ENCODE measurements around the gene OASL. TPM values are rescaled to one million over a fixed set of nuclear protein-coding genes. Genes with fewer than 3 reads are reported as not detected.
A peak's percentile ranks its signal among the peaks of the same experiment; 100 is the strongest.

The OASL gene
- total and polyA plus RNA-seq, 2 experiments from 2014 or later: not detected

GRCh38 chr12:120977531-120978295 lies 61.3 kb downstream of the OASL start:
- no peaks in the 10 kb centered on the region for H3K9me3 ChIP-seq (ENCODE audit: low read depth)
- H3K27ac ChIP-seq: no peak overlapping the region
- no peaks in the 10 kb centered on the region for H3K36me3 ChIP-seq
- no peaks in the 10 kb centered on the region for H3K27me3 ChIP-seq
- no peaks in the 10 kb centered on the region for H3K4me1 ChIP-seq (ENCODE audit: low read depth)
- H3K4me3 ChIP-seq: no peak overlapping the region
- no peak for DNase-seq (ENCODE audit: low read depth in 1 of 2, low spot score in 1 of 2)
- no peak for TF ChIP-seq CTCF (IDR thresholded peaks at IDR 0.05; ENCODE audit: low read depth, low read length)

- DNase-seq (ENCODE audit: low read depth in 1 of 2, low spot score in 1 of 2): peak in 1 of 2 donors; percentile 68
- no peak for TF ChIP-seq CTCF (IDR thresholded peaks at IDR 0.05; ENCODE audit: low read depth, low read length)
- H3K27me3 ChIP-seq: no peaks in the 10 kb centered on the region
- H3K27ac ChIP-seq: peak overlapping the region; percentile 62
- no peaks in the 10 kb centered on the region for H3K9me3 ChIP-seq (ENCODE audit: low read depth)
- H3K4me3 ChIP-seq: no peak overlapping the region
- no peaks in the 10 kb centered on the region for H3K36me3 ChIP-seq
- H3K4me1 ChIP-seq (ENCODE audit: low read depth): no peaks in the 10 kb centered on the region
Observed at GRCh38 chr12:120972870-120973543, 66.0 kb downstream of the OASL start.

DNA sequence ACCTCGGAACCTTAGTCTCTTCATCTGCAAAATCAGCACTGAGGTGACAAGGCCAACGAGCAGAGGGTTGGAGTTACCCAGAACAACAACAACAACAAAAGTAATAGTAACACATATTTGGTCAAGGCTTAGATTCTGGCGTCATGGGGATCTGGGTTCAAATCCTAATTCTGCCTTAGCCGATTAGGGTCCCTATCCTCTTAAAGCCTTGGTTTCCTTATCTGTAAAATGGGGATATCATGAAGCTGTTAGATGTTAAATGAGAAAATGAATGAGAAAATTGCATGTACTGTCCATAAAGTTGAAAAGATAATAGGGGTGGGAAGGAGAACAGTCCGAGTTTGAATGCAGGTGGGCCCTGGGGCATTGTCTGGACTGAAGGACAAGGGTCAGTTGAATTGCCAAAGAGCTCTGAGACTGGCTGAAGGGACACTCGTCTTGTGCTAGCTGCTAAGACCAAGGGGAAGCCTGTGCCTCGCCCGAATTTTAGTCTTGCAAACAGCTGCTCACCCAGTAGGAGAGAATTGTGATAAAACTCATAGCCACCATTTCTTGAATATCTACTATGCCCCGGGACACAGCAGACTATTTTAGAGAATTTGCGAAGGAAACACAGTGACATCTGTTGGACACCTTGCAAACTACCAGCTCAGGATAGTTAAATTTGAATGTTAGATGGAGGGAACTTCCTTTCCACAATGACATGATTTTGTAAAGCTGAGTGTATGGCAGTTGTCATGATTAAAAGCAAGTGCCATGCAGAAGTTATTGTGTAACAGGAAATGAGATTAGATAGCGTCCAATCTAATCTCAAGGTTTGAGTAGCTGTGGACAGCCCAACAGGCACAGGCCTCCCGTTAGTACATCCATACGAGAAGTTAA lies 67.5 kb downstream of the OASL start:
- no peaks in the 10 kb centered on the region for H3K27me3 ChIP-seq
- peak; percentile 66 to 77 for DNase-seq (ENCODE audit: low read depth in 1 of 2, low spot score in 1 of 2)
- no peaks in the 10 kb centered on the region for H3K36me3 ChIP-seq
- H3K4me1 ChIP-seq (ENCODE audit: low read depth): no peaks in the 10 kb centered on the region
- H3K9me3 ChIP-seq (ENCODE audit: low read depth): no peaks in the 10 kb centered on the region
- H3K4me3 ChIP-seq: no peak overlapping the region
- no peak overlapping the region for H3K27ac ChIP-seq
- TF ChIP-seq CTCF (IDR thresholded peaks at IDR 0.05; ENCODE audit: low read depth, low read length): peak; percentile 80

- Histone ChIP-seq H3K27ac (no peak overlapping the region), H3K4me1 (ENCODE audit: low read depth) (no peaks in the 10 kb centered on the region), H3K9me3 (ENCODE audit: low read depth) (no peaks in the 10 kb centered on the region), H3K4me3 (no peak overlapping the region), H3K27me3 (no peaks in the 10 kb centered on the region), H3K36me3 (no peaks in the 10 kb centered on the region)
- DNase-seq (ENCODE audit: low read depth in 1 of 2, low spot score in 1 of 2): no peak
- TF ChIP-seq CTCF (IDR thresholded peaks at IDR 0.05; ENCODE audit: low read depth, low read length): no peak
Observed at GRCh38 chr12:120970310-120970709, 68.7 kb downstream of the OASL start.

Other genes starting within 250 kb of the OASL start
- 23.2 and 26.9 TPM in 2 replicates for gene SPPL3, start 134.9 kb downstream of the OASL start, total RNA-seq
- 111 and 121 TPM in 2 replicates for gene SPPL3, start 134.9 kb downstream of the OASL start, polyA plus RNA-seq
- gene HNF1A, start 60.7 kb downstream of the OASL start, total RNA-seq: not detected in 2 replicates
- gene HNF1A, start 60.7 kb downstream of the OASL start, polyA plus RNA-seq: not detected in 2 replicates
- 15.6 and 20.5 TPM in 2 replicates for gene C12orf43, start 22.8 kb downstream of the OASL start, total RNA-seq
- gene C12orf43, start 22.8 kb downstream of the OASL start, polyA plus RNA-seq: 17.9 and 24.4 TPM in 2 replicates
- gene P2RX7, start 93.6 kb upstream of the OASL start, total RNA-seq: 0.03 and 0.14 TPM in 2 replicates
- gene P2RX7, start 93.6 kb upstream of the OASL start, polyA plus RNA-seq: 0.65 and 0.79 TPM in 2 replicates
- 33.7 and 38.2 TPM in 2 replicates for gene P2RX4, start 170.9 kb upstream of the OASL start, total RNA-seq
- 19.4 and 25.8 TPM in 2 replicates for gene P2RX4, start 170.9 kb upstream of the OASL start, polyA plus RNA-seq